Vagina (tissue), 2 donors: ENCODE data around the gene TTLL5. TPM values are rescaled to one million over a fixed set of nuclear protein-coding genes. Genes with fewer than 3 reads are reported as not detected.

Experiments used
- DNase-seq, 2 donors: peaks; one replicate each; pipeline ENCODE4 v3.0.0-alpha.2; 2017; ENCODE audit errors: extremely low spot score in 2 of 2
- H3K27ac ChIP-seq: fragments of 200-600 bp; sonication (generic); one replicate; pipeline ENCODE4 v1.5.1; 2019
- H3K27me3 ChIP-seq: fragments of 200-600 bp; sonication (generic); one replicate; pipeline ENCODE4 v1.5.1; 2019
- H3K36me3 ChIP-seq, 2 donors: fragments of 200-600 bp; sonication (generic); one replicate each; pipeline ENCODE4 v1.5.1; 2017 to 2019
- H3K4me1 ChIP-seq: fragments of 200-600 bp; sonication (generic); one replicate; pipeline ENCODE4 v1.5.1; 2019
- H3K4me3 ChIP-seq, 2 donors: fragments of 200-600 bp; sonication (generic); 1 replicate in 1 of 2; 2 replicates in 1 of 2; pipeline ENCODE4 v1.5.1; 2016 to 2019
- H3K9me3 ChIP-seq: fragments of 200-600 bp; sonication (generic); one replicate; pipeline ENCODE4 v1.5.1; 2019
- POLR2A ChIP-seq, 2 donors: fragments of 450-650 bp; IDR thresholded peaks; one replicate each; pipeline ENCODE4 v1.6.1; 2017; ENCODE audit warnings: antibody characterized with exemption in 2 of 2, mild to moderate bottlenecking in 2 of 2, moderate library complexity in 2 of 2
- POLR2AphosphoS5 ChIP-seq, 2 donors: sonication (generic); formaldehyde crosslinking; IDR thresholded peaks; one replicate each; pipeline ENCODE4 v1.9.0; 2017; ENCODE audit warnings: antibody characterized with exemption in 2 of 2, mild to moderate bottlenecking in 2 of 2, low read depth in 1 of 2; ENCODE audit not compliant: insufficient read depth in 1 of 2
- intact Hi-C: fragments of 100-400 bp; cut with DNase I; formaldehyde crosslinking; loops from one replicate; pipeline ENCODE4 v1.15.1; 2023
- total RNA-seq: library from RNA; depleted of rRNA; stranded (reverse); fragments of >200 nt; gene quantifications from one replicate; pipeline ENCODE4 v1.2.3, GENCODE V29; 2016
- TF ChIP-seq, protein P1 (sequence below), 3 experiments: fragments of 450-650 bp in 2 of 3; fragments of 200-600 bp in 1 of 3; sonication (generic) in 1 of 3; IDR thresholded peaks; one replicate each; pipeline ENCODE4 v1.5.1; 2017 to 2019; ENCODE audit warnings: antibody characterized with exemption in 3 of 3, mild to moderate bottlenecking in 2 of 3, moderate library complexity in 2 of 3

TTLL5 gene
- total RNA-seq, 1 donor from 2014 or later = 43.0 TPM

DNA sequence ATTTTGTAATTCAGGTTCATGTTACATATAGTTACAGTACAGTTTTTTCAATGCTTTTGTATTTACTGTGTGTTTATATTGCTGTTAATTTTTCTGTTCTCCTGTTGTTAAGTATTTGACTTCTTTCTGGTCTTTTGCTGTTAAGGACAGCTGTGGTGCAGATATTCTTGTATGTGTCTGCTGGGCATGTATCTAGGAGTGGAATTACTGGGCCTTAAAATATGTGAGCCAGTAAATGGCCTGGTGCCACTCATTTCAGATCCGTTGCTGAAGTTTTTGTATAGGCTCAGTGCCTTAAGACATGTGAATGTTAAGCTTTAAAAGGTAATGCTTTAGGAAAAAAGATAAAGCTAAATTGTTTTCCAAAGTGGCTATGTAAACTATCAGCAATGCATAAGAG, 87.3 kb downstream of the TTLL5 start:
- Histone ChIP-seq H3K9me3 (no peaks in the 10 kb centered on the region), H3K27me3 (no peaks in the 10 kb centered on the region), H3K4me3 (no peak overlapping the region), H3K36me3 (peaks cover 0 to 22% of the 10 kb centered on the region in 2 donors), H3K4me1 (peaks cover 10% of the 10 kb centered on the region), H3K27ac (no peak overlapping the region)
- intact Hi-C loops = no loop called here
- DNase-seq = no peak
- no peak for TF ChIP-seq POLR2AphosphoS5 (IDR thresholded peaks at IDR 0.05; ENCODE audit: insufficient read depth in 1 of 2, low read depth in 1 of 2)
- TF ChIP-seq POLR2A (IDR thresholded peaks at IDR 0.05) = no peak
- TF ChIP-seq, protein P1, sequence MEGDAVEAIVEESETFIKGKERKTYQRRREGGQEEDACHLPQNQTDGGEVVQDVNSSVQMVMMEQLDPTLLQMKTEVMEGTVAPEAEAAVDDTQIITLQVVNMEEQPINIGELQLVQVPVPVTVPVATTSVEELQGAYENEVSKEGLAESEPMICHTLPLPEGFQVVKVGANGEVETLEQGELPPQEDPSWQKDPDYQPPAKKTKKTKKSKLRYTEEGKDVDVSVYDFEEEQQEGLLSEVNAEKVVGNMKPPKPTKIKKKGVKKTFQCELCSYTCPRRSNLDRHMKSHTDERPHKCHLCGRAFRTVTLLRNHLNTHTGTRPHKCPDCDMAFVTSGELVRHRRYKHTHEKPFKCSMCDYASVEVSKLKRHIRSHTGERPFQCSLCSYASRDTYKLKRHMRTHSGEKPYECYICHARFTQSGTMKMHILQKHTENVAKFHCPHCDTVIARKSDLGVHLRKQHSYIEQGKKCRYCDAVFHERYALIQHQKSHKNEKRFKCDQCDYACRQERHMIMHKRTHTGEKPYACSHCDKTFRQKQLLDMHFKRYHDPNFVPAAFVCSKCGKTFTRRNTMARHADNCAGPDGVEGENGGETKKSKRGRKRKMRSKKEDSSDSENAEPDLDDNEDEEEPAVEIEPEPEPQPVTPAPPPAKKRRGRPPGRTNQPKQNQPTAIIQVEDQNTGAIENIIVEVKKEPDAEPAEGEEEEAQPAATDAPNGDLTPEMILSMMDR (IDR thresholded peaks at IDR 0.05) = no peak

GRCh38 chr14:75751296-75751695, 90.2 kb downstream of the TTLL5 start:
- Histone ChIP-seq H3K4me3 (no peak overlapping the region), H3K9me3 (no peaks in the 10 kb centered on the region), H3K4me1 (peaks cover 10% of the 10 kb centered on the region), H3K27ac (no peak overlapping the region), H3K27me3 (no peaks in the 10 kb centered on the region), H3K36me3 (peaks cover 0 to 7% of the 10 kb centered on the region in 2 donors)
- intact Hi-C loops = no loop called here
- no peak for DNase-seq
- TF ChIP-seq POLR2A (IDR thresholded peaks at IDR 0.05) (no peak), POLR2AphosphoS5 (IDR thresholded peaks at IDR 0.05; ENCODE audit: insufficient read depth in 1 of 2, low read depth in 1 of 2) (no peak)
- TF ChIP-seq, protein P1 (IDR thresholded peaks at IDR 0.05) = no peak

DNA sequence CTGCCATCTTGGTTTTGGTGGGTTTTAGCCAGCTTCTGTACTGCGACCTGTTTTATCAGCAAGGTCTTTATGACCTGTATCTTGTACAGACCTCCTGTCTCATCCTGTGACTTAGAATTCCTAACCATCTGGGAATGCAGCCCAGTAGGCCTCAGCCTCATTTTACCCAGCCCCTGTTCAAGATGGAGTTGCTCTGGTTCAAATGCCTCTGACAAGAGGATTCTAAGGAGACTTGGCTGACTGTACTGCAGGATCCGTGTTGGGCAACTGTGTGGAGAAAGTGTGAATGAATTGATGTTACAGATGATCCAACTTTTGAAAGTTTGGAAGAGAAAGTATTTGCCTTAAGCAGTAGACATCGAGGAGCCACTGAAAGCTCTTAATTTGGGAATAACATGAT, 91.0 kb downstream of the TTLL5 start:
- peaks cover 0 to under 1% of the 10 kb centered on the region in 2 donors for H3K36me3 ChIP-seq
- intact Hi-C loops = no loop called here
- H3K9me3 ChIP-seq = no peaks in the 10 kb centered on the region
- no peak overlapping the region for H3K4me3 ChIP-seq
- no peak for TF ChIP-seq POLR2A (IDR thresholded peaks at IDR 0.05)
- TF ChIP-seq POLR2AphosphoS5 (IDR thresholded peaks at IDR 0.05; ENCODE audit: insufficient read depth in 1 of 2, low read depth in 1 of 2) = no peak
- TF ChIP-seq, protein P1 (IDR thresholded peaks at IDR 0.05) = no peak
- DNase-seq = no peak
- peaks cover 10% of the 10 kb centered on the region for H3K4me1 ChIP-seq
- H3K27me3 ChIP-seq = no peaks in the 10 kb centered on the region
- peak overlapping the region; percentile 17 for H3K27ac ChIP-seq

DNA sequence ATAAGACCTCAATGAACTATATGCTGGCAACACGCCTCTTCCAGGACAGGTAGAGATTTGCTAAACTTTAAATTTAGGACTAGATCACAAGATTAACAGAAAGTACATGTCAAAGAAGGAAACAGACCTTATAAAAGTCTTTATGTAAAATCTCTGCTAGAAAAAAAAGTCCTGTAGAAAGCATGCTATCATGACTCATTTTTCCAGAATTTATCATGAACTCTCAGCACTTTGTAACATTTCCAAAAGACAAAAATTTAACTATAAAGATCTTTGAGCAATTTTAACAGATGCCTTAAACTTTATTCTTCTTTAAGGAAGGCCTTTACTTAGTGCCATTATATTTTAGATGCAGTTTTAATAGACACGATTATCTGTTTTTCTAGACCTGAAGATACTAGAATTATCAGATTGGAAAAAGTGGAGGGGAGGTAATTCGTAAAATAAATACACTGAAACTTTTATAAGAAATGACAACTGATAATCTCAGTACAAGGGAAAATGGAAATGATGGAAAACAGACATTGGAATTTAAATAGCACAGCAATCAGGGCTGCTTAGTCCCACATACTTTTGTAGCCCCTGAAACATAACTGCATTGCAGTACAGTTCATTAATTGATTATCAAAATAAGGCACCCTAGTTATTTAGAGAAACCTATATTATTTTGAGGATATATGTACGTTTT, 92.0 kb downstream of the TTLL5 start:
- Histone ChIP-seq H3K4me3 (no peak overlapping the region), H3K36me3 (no peaks in the 10 kb centered on the region), H3K9me3 (no peaks in the 10 kb centered on the region), H3K4me1 (peaks cover 10% of the 10 kb centered on the region), H3K27me3 (no peaks in the 10 kb centered on the region), H3K27ac (peak overlapping the region; percentile 17)
- no peak for TF ChIP-seq POLR2AphosphoS5 (IDR thresholded peaks at IDR 0.05; ENCODE audit: insufficient read depth in 1 of 2, low read depth in 1 of 2)
- TF ChIP-seq, protein P1 (IDR thresholded peaks at IDR 0.05) = no peak
- TF ChIP-seq POLR2A (IDR thresholded peaks at IDR 0.05) = no peak
- intact Hi-C loops = no loop called here
- DNase-seq = no peak

DNA sequence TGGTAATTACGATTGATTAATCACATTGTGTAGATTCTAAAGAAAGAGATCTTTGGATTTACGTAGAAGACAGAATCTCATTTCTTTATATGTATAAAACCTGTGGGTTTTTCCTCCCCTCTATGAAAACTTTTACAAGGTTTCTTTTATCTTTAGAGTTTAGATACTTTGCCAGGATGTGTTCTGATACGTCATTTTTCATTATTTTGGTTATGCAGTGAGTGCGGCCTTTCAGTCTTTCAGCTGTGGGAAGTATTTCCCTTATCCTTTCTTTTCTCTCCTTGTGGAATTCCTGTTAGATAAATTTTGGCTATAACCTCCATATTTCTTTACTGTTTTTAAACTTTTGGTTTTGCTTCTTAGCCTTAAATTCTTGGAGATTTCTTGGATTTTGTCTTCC, 92.7 kb downstream of the TTLL5 start:
- H3K27me3 ChIP-seq = no peaks in the 10 kb centered on the region
- intact Hi-C loops = no loop called here
- H3K27ac ChIP-seq = peak overlapping the region; percentile 33
- peaks cover 10% of the 10 kb centered on the region for H3K4me1 ChIP-seq
- no peak for DNase-seq
- no peak overlapping the region for H3K4me3 ChIP-seq
- TF ChIP-seq, protein P1 (IDR thresholded peaks at IDR 0.05) = no peak
- TF ChIP-seq POLR2A (IDR thresholded peaks at IDR 0.05) = no peak
- no peaks in the 10 kb centered on the region for H3K36me3 ChIP-seq
- H3K9me3 ChIP-seq = no peaks in the 10 kb centered on the region
